Neural cell (in vitro differentiated cells): Measurements from ENCODE around the gene ZNF821. TPM values are rescaled to one million over a fixed set of nuclear protein-coding genes. Genes with fewer than 3 reads are reported as not detected.

Experiments used
- H2AFZ ChIP-seq: fragments of 200-600, 300-800 bp; sonication (generic), shearing (Covaris generic); 2 replicates; pipeline ENCODE4 v1.6.0; 2014; ENCODE audit warnings: low read depth, mild to moderate bottlenecking, antibody characterized with exemption, low read length, moderate library complexity
- H3F3A ChIP-seq: fragments of 200-600 bp; shearing (Covaris generic); 2 replicates; pipeline ENCODE4 v1.6.1; 2016; ENCODE audit warnings: mild to moderate bottlenecking, moderate library complexity, mixed read lengths, antibody characterized with exemption, low read length; ENCODE audit not compliant: insufficient read depth, poor library complexity, severe bottlenecking
- H3K27ac ChIP-seq: fragments of 200-600, 300-800 bp; sonication (generic), shearing (Covaris generic); 2 replicates; pipeline ENCODE4 v1.5.1; 2014; ENCODE audit warnings: mild to moderate bottlenecking, low read length, moderate library complexity
- H3K27me3 ChIP-seq: fragments of 300-800, 200-600 bp; sonication (generic), shearing (Covaris generic); 2 replicates; pipeline ENCODE4 v1.6.0; 2014; ENCODE audit warnings: mild to moderate bottlenecking, low read depth, low read length, moderate library complexity; ENCODE audit not compliant: insufficient read depth
- H3K36me3 ChIP-seq: fragments of 300-800, 200-600 bp; sonication (generic), shearing (Covaris generic); 2 replicates; pipeline ENCODE4 v1.5.1; 2014; ENCODE audit warnings: mild to moderate bottlenecking, antibody characterized with exemption, low read length, moderate library complexity; ENCODE audit not compliant: insufficient read depth
- H3K4me2 ChIP-seq: fragments of 300-800, 200-600 bp; sonication (generic), shearing (Covaris generic); 2 replicates; pipeline ENCODE4 v1.6.0; 2014; ENCODE audit warnings: mild to moderate bottlenecking, low read length
- H3K4me3 ChIP-seq: fragments of 300-800, 200-600 bp; sonication (generic), shearing (Covaris generic); 2 replicates; pipeline ENCODE4 v1.5.1; 2014; ENCODE audit warnings: mild to moderate bottlenecking, low read length, moderate library complexity
- H3K79me2 ChIP-seq: fragments of 200-600 bp; shearing (Covaris generic); replicated peaks from 2 replicates; pipeline ENCODE4 v1.6.0; 2014; ENCODE audit warnings: mild to moderate bottlenecking, low read length, moderate library complexity; ENCODE audit not compliant: insufficient read depth
- H3K9ac ChIP-seq: fragments of 300-800, 200-600 bp; sonication (generic), shearing (Covaris generic); 2 replicates; pipeline ENCODE4 v1.6.1; 2016; ENCODE audit warnings: mild to moderate bottlenecking, low read length, mixed read lengths
- H3K9me2 ChIP-seq: fragments of 200-600 bp; shearing (Covaris generic); 2 replicates; pipeline ENCODE4 v1.6.1; 2016; ENCODE audit warnings: mild to moderate bottlenecking, low read length, mixed read lengths; ENCODE audit not compliant: insufficient read depth
- H3K9me3 ChIP-seq: fragments of 200-600, 300-800 bp; sonication (generic), shearing (Covaris generic); 2 replicates; pipeline ENCODE4 v1.6.1; 2016; ENCODE audit warnings: mild to moderate bottlenecking, mixed run types, low read length, moderate library complexity, mixed read lengths
- H4K20me1 ChIP-seq: fragments of 200-600 bp; shearing (Covaris generic); 2 replicates; pipeline ENCODE4 v1.6.1; 2016; ENCODE audit warnings: mild to moderate bottlenecking, mixed run types; ENCODE audit not compliant: insufficient read depth
- EP300 ChIP-seq: fragments of 450-650 bp; conservative IDR thresholded peaks from 2 replicates; pipeline ENCODE4 v1.6.1; 2014; ENCODE audit warnings: antibody characterized with exemption, mild to moderate bottlenecking, moderate library complexity; ENCODE audit not compliant: poor library complexity, severe bottlenecking
- EZH2 ChIP-seq: fragments of 200-600, 300-800 bp; shearing (Covaris generic), sonication (generic); IDR thresholded peaks from 2 replicates; pipeline ENCODE4 v1.6.1; 2014; ENCODE audit warnings: antibody characterized with exemption, low read length, borderline replicate concordance, mild to moderate bottlenecking; ENCODE audit not compliant: insufficient read depth, poor library complexity, severe bottlenecking
- MXI1 ChIP-seq: fragments of 450-650 bp; conservative IDR thresholded peaks from 2 replicates; pipeline ENCODE4 v1.6.1; 2014; ENCODE audit warnings: antibody characterized with exemption, mild to moderate bottlenecking; ENCODE audit not compliant: poor library complexity, severe bottlenecking
- POLR2AphosphoS5 ChIP-seq: IDR thresholded peaks from 2 replicates; pipeline ENCODE4 v1.6.1; 2012
- RAD21 ChIP-seq: fragments of 450-650 bp; conservative IDR thresholded peaks from 2 replicates; pipeline ENCODE4 v1.6.1; 2014; ENCODE audit warnings: antibody characterized with exemption, mild to moderate bottlenecking, moderate library complexity
- REST ChIP-seq: IDR thresholded peaks from 2 replicates; pipeline ENCODE4 v1.6.1; 2012; ENCODE audit warnings: borderline replicate concordance
- SMC3 ChIP-seq: fragments of 450-650 bp; conservative IDR thresholded peaks from 2 replicates; pipeline ENCODE4 v1.6.1; 2014; ENCODE audit warnings: antibody characterized with exemption, mild to moderate bottlenecking, moderate library complexity; ENCODE audit not compliant: poor library complexity
- TAF1 ChIP-seq: IDR thresholded peaks from 2 replicates; pipeline ENCODE4 v1.6.1; 2012; ENCODE audit warnings: low read depth
- polyA plus RNA-seq: library from polyadenylated mRNA; depleted of rRNA; stranded (reverse); fragments of >200 nt; gene quantifications from 2 replicates; pipeline ENCODE4 v1.2.3, GENCODE V29; 2014
- TF ChIP-seq, protein P1 (sequence below): fragments of 450-650 bp; IDR thresholded peaks from 2 replicates; pipeline ENCODE4 v1.5.1; 2014; ENCODE audit warnings: antibody characterized with exemption, mild to moderate bottlenecking, moderate library complexity; ENCODE audit not compliant: poor library complexity, severe bottlenecking

The ZNF821 gene
- polyA plus RNA-seq, 1 donor from 2014 or later, result 128 TPM

DNA sequence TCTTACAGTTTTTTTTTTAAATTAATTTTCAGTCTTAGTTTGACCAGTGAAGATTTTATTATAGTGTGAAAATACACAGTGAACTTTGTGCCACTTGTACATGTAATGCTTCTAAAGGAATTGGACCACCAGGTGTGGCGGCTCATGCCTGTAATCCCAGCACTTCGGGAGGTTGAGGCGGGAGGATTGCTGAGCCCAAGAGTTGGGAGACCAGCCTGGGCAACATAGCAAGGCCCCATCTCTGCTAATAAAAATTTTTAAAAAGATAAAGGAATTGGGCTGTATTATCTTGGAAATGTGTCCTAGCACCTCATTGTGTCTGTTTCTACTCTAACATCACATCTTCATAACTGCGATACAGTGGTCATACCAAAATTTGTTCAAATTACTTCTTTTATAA is 15.2 kb upstream of the ZNF821 start:
- no peak overlapping the region for H3K4me3 ChIP-seq
- TF ChIP-seq SMC3, result no peak
- TF ChIP-seq, protein P1, sequence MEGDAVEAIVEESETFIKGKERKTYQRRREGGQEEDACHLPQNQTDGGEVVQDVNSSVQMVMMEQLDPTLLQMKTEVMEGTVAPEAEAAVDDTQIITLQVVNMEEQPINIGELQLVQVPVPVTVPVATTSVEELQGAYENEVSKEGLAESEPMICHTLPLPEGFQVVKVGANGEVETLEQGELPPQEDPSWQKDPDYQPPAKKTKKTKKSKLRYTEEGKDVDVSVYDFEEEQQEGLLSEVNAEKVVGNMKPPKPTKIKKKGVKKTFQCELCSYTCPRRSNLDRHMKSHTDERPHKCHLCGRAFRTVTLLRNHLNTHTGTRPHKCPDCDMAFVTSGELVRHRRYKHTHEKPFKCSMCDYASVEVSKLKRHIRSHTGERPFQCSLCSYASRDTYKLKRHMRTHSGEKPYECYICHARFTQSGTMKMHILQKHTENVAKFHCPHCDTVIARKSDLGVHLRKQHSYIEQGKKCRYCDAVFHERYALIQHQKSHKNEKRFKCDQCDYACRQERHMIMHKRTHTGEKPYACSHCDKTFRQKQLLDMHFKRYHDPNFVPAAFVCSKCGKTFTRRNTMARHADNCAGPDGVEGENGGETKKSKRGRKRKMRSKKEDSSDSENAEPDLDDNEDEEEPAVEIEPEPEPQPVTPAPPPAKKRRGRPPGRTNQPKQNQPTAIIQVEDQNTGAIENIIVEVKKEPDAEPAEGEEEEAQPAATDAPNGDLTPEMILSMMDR, result no peak
- TF ChIP-seq MXI1, result no peak
- TF ChIP-seq POLR2AphosphoS5, result no peak
- TF ChIP-seq REST, result no peak
- TF ChIP-seq EZH2, result no peak
- TF ChIP-seq RAD21, result no peak
- TF ChIP-seq EP300, result no peak
- TF ChIP-seq TAF1, result no peak
- peaks cover 79% of the 10 kb centered on the region for H3K79me2 ChIP-seq
- no peaks in the 10 kb centered on the region for H3K36me3 ChIP-seq
- peaks cover 4% of the 10 kb centered on the region for H3F3A ChIP-seq
- no peak overlapping the region for H3K4me2 ChIP-seq
- no peaks in the 10 kb centered on the region for H3K27me3 ChIP-seq
- no peaks in the 10 kb centered on the region for H3K9me3 ChIP-seq
- H2AFZ ChIP-seq, result no peak overlapping the region
- H3K9me2 ChIP-seq, result no peaks in the 10 kb centered on the region
- no peak overlapping the region for H3K9ac ChIP-seq
- no peaks in the 10 kb centered on the region for H4K20me1 ChIP-seq
- no peak overlapping the region for H3K27ac ChIP-seq

GRCh38 chr16:71896764-71897368 is 12.9 kb upstream of the ZNF821 start:
- Histone ChIP-seq H3F3A (peaks cover 4% of the 10 kb centered on the region), H3K9ac (peak overlapping the region; percentile 97), H3K27ac (peak overlapping the region; percentile 97), H3K9me3 (no peaks in the 10 kb centered on the region), H3K4me2 (peak overlapping the region; percentile 96), H3K36me3 (no peaks in the 10 kb centered on the region), H2AFZ (no peak overlapping the region), H3K4me3 (peak overlapping the region; percentile 85), H3K27me3 (no peaks in the 10 kb centered on the region), H3K79me2 (peaks cover 56% of the 10 kb centered on the region), H4K20me1 (no peaks in the 10 kb centered on the region), H3K9me2 (no peaks in the 10 kb centered on the region)
- TF ChIP-seq MXI1 (no peak), POLR2AphosphoS5 (no peak), TAF1 (no peak), EP300 (no peak), RAD21 (no peak), EZH2 (no peak), REST (no peak), SMC3 (no peak)
- TF ChIP-seq, protein P1, result no peak
